OCI-M2 (cell line): ENCODE data around the gene BCL7A.
"Not testable (repeated sequence)": the region's sequence is repeated elsewhere in the genome, so short reads cannot be mapped to it uniquely, and the experiment has no call there.

ENCODE experiments used
- DNase-seq: peaks from one replicate; lab custom pipeline; 2025; ENCODE audit not compliant: unreplicated experiment; lab: John Stamatoyannopoulos, UW

Gene BCL7A

DNA sequence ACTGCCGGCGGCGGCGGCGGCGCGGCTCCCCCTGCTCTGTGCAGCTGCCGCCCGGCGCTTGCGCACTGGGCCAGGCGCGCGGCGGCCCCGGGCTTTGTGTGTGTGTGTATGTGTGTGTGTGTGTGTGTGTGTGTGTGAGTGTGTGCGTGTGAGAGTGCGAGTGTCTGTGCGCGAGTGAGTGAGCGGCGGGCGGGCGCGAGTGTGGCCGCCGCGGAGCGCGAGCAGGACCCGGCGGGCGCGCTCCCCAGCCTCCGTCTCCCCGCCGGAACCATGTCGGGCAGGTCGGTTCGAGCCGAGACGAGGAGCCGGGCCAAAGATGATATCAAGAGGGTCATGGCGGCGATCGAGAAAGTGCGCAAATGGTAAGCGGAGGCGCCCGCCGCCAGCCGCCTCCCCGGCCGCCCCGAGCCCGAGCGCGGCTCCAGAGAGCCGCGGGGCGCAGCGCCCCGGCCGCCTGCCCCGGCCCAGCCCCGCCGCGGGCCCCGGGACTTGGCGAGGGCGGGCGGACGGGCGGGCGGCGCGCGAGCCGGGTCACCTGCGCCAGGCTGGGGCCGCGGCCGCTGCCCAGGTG, at the start of gene BCL7A:
Gene BCL7A (plus strand): TSS at position 63 of the 571 bp plus-strand sequence. CDS start 208 bp downstream, at position 271.
- no peak for DNase-seq

DNA sequence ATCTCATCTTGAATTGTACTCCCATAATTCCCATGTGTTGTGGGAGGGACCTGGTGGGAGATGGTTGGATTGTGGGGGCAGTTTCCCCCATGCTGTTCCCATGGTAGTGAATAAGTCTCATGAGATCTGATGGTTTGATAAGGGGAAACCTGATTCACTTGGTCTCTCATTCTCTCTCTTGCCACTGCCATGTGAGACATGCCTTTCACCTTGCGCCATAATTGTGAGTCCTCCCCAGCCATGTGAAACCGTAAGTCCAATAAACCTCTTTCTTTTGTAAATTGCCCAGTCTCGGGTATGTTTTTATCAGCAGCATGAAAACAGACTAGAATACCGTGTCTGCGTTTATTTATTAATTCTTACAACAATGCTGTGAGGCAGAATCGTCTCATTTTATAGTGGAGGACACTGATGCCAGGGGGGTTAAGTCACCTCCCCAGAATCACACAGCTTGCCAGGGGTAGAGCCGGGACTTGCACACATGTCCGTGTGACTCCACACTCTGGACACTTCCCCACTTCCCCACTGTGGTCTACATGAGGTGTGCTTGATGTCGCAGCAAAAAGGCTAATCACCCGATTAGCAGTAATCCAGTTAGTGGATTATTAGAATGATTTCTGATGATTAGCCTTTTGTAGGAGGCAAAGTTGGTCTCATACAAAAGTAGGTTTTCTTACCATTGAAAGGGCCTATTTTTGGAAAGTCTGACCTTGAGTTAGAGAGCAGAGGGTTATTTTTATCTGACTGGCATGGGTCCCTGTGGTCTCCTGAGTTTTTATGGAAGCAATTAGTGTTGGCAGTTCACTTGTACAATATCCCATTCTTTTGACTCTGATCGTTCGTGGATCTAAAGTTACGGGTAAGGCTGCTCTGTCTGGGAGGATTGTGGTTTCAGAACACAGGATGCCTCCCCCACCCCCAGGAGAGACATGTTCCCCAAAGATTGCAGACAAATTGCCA, 47.4 kb upstream of the BCL7A start:
- DNase-seq = no peak

DNA sequence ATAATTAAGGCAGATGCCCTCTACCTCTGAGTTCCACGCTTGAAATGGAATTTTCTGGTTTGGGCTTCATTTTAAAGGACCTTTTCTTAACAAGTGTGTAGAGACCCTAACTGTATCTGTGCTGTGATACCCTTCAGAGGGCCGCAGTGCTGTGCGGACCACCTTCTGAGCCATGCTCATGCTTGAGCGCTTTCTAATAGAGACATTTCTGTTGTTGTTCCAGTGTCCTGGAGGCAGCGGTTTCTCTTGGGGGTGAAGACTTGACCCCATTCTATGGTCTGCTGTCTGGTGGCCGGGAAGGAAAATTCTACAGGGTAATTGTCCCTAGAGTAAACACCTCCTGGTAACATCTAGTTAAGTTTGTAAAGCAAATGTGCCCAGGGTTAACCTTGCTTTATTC, 46.7 kb upstream of the BCL7A start:
- DNase-seq = no peak

DNA sequence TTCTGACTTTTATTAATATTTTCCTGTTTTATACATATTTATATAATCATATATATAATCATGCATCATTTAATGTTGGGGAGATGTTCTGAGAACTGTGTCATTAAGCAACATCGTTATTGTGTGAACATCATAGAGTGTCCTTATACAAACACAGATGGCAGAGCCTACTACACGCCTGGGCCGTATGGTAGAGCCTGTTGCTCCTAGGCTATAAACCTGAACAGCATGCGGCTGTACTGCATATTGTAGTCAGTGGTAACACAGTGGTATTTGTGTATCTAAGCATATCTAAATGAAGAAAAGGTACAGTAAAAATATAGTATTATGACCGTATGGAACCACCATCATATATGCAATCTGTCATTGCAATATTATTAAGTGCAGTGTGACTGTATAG, 44.7 kb upstream of the BCL7A start:
- DNase-seq = no peak

DNA sequence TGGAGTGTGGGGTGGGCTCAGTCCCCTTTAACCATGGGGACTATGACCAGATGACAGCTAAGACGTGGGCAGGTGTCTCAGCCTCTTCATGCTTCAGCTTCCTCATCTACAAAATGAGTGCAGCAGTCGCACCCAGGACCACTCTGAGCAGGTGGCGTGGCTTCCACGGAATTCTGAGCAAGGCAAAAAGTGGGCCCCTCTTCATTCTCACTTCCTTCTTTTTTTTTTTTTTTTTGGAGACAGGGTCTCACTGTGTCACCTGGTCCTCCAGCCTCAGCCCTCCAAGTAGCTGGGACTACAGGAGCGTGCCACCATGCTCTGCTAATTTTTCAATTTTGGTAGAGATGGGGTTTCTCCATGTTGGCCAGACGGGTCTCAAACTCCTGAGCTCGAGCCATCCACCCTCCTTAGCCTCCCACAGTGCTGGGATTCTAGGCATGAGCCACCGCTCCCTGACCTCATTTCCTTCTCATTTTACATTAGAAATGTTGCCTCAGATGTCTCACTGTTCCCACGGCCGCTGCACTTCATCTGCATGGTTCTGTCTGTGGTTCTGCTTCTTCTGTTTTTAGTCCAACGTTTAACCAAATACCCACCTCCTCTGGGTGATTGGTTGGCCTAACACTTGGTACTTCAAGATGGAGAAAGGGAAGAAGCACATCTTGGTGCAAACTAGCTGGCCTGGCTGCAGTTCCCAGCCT, 41.3 kb upstream of the BCL7A start:
- no peak for DNase-seq

DNA sequence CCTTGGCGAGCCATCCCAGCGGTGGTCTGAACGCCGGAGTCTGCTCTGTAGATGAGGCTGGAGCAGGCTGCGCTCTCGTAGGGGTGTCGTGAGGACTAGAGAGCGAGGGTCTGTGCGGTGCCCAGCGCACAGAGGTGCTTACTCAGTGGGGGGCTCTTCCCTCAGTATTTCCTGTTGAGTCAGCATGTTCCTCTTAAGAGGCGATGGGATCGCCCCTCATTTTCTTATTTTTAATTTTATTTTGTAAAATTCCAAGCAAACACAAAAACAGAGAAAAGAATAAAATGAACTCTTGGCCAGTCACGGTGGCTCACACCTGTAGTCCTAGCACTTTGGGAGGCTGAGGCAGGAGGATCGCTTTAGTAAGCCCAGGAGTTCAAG, 40.8 kb upstream of the BCL7A start:
- DNase-seq = no peak

DNA sequence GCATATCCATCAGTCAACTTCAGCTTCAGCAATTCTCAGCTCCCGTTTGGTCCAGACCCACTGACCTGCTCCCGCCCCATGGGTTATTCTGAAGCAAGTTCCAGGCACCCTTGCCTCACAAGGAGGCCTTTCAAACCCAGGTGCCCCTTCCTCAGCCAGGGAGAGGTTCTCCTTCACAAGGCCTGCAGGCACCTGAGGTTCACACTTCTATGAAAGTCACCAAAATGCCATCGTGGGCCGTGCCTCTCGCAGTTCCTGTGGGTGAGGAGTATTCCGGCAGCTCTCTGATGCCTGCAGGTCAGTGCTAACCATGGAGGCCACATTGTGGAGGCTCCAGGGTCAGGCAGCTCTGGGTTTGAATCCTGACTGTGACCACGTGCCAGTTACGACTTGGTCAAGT, 40.2 kb upstream of the BCL7A start:
- no peak for DNase-seq

DNA sequence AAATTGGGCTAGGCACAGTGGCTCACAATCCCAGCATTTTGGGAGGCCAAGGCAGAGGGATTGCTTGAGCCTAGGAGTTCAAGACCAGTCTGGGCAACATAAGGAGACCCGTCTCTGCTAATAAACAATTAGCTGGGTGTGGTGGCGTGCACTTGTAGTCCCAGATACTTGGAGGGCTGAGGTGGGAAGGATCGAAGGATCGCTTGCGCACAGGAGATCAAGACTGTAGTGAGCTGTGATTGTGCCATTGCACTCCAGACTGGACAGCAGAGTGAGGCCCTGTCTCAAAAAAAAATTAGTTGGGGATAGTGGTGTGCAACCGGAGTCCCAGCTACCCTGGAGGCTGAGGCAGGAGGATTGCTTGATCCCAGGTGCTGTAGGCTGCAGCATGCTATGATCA, 38.7 kb upstream of the BCL7A start:
- no peak for DNase-seq

DNA sequence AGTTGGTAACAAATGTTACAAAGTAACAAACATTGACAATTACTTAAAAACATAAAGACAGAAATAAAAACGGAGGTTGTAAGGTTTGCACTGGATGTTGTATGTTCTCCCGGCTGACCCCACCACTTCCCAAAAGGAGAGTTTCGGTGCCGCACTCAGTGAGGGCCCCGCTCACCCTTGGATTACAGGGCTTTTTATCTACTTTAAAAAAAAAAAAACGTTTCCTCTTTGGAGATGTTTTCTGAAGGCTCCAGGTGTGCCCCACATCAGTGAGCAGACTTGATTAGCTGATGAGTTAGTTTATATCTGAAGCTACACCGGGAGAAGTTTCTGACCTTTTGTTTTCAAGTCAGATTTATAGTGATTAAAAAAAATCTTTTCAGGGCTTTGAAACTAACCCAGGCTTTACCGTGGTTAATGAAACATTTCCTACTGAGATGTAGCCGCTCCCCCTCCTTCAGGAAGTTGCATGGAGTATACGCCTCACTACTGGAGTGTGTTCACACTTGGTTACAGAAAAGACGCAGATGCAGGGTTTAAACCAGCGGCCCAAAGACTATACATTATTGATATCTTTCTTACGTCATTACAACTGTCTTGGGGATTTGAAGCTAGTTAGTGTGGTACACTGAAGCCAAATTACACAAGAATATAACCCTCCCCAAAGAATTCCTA, 38.0 kb upstream of the BCL7A start:
- no peak for DNase-seq

DNA sequence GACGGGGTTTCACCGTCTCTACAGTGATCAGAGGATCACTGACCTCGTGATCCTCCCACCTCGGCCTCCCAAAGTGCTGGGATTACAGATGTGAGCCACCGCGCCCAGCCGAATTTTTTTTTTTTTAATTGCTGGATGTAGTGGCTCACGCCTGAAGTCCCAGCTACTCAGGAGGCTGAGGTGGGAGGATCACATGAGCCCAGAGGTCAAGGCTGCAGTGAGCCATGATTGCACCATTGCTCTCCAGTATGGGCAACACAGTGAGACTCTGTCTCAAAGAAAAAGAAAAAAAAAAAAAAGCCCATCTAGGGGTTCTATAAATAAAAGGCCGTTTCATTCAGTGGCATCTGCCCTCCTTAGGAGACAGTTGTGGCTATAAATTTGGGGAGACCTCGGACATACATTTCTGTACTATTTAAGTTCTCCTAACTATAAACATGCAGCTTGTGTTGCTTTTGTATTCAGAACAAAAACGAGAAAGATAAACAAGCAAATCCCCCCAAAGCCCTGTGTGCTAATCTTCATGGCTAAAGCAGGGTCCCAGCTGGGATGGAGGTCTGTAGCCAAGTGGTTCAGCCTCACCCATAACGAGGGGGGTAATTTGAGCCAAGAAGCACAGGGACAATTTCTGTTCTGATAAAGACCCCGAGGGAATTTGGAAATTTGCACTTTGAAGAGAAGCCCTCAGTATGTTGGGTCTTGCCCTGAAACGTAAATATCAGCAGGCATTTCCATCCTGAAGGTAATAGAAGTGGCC, 35.0 kb upstream of the BCL7A start:
- no peak for DNase-seq

DNA sequence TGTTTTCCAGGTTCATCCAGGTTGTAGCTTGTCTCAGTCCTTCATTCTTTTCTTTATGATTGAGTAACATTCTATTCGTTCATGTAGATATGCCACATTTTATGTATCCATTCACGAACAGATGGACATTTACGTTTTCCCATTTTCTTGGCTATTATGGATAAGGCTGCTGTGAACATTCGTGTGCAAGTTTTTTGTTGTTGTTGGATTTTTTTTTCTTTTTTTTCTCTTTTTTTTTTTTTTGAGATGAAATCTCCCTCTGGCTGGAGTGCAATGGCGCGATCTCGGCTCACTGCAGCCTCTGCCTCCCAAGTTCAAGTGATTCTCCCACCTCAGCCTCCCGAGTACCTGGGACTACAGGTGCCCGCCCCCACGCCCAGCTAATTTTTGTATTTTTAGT, 33.2 kb upstream of the BCL7A start:
- not testable (repeated sequence) for DNase-seq

DNA sequence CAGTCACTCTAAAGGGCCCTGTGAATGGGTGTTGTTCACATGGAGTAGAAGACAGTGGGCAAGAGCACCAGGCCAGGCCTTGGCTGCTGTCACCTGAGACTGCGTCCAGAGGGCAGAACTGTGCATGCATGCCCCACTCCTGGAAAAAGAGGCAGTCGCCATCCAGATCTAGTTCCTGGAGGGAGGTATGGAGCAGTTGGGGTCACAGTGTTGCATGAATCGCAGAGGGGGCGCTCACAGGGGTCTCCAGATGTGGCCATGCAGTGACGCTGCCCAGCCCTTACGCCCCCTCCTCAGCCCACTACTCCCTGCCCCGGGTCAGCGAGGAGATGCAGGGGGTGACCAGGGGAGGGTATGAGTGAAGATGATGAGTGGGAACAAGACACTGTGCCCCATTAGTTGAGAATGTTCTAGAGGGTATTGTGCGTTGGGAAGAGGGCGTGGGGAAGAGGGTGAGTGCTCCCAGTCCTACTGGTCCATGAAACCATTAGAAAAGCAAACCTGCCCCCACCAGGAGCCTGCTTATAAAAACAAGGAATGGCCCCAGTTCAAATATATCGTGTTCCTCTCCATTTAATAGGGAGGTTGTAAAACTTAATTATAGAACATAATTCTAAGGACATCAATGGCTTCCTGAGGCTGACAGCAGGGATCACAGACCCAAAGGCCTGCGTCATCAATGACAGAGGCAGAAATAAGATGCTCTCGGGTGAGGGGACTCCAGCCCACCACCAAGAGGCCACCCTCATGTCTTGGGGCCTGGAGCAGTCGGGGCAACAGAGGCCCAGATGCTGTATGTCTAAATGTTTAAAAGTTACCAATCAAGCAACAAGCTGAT, 32.2 kb upstream of the BCL7A start:
- DNase-seq = no peak

DNA sequence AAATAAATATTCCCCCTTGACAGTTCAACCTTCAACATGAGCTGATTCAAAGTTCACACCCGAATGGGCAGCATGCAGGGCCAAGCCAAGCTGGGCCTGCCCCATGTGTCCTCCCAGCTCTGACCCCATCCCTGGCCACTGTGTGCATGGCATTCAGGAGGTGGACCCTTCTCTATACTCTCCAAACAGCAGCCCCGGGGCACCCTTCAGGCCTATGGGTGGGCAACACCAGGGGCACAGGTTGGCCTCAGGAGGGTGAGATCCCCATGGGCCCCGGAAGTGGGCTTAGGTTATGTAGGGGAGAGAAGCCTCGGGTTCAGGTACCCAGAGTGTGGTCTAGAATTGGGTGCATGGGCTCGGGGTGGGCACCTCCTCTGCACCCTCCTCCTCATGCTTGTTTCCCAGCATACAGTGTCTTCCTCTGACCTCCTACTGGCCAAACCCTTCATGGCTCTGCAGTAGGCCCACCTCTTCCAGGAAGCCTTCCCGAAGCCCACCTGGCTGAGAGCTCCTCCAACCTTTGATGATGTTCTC, 31.5 kb upstream of the BCL7A start:
- no peak for DNase-seq

DNA sequence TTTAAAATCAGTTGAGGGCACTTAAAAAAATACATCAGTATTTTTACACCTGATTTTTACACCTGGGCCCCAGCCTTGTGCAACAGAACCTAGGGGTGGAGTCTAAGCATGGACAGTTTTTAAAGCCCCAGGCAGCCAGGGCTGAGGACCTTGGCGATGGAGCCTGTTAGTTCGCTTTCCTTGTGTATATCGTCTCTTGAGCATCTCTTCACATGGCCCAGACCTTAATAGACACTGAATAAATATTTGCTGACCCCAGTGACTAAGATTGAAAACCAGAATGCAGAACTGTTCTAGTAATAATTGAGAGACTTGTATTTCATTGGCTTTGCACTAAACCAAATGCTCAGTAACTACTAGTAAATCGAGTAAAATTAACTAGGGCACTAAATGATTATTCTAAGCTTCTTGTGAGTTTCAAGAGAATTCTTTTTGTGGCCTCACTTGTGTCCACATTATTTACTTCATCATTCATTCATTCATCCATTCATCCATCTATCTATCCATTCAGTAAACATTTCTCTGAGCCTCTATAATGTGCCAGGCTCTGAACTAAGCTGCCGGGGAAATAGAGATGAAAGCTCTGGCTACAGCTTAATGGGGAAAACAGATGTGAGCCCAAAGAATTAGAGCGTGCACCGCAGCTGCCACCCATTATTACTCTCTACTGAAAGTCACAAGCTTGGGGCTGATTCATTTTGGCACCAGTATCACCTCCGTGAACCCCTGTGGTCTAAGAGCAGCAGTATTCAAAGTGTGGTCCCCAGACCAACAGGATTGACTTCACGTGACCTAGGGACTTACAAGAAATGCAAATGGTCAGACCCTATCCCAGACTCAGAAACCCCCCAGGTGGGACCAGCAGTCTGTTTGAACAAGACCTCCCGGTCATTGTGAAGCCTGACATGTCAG, 30.7 kb upstream of the BCL7A start:
- DNase-seq = no peak

DNA sequence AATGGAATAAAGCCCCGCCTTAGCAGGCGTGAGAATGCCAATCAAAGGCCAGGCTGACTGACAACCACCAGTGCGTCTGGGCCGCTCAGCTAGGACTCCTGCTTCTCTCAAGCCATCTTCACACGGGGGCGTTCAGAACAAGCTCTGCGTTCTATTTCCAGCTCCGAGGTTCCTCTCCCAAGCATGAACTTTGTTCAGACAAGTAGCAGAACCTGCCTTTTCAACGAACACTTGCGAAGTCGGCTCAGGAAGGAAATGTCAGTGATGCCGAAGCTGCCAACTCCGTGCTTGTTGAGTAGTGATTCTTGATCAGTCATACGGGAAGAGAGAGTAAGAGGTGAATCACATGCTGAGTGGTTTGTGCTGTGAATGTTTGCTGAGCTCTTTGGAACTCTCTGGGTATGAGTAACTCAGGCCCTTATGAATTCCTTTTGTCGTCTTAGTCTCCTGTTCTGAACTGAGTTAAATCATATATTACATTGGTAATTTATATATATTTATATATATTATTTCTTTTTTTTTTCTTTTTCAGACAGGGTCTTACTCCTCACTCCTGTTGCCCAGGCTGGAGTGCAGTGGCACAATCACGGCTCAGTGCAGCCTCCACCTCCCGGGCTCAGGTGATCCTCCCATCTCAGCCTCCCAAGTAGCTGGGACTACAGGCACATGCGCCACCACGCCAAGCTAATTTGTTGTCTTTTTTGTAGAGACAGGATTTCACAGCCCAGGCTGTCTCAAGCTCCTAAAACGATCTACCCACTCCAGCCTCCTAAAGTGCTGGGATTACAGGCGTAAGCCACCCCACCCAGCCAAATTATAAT, 29.4 kb upstream of the BCL7A start:
- no peak for DNase-seq

DNA sequence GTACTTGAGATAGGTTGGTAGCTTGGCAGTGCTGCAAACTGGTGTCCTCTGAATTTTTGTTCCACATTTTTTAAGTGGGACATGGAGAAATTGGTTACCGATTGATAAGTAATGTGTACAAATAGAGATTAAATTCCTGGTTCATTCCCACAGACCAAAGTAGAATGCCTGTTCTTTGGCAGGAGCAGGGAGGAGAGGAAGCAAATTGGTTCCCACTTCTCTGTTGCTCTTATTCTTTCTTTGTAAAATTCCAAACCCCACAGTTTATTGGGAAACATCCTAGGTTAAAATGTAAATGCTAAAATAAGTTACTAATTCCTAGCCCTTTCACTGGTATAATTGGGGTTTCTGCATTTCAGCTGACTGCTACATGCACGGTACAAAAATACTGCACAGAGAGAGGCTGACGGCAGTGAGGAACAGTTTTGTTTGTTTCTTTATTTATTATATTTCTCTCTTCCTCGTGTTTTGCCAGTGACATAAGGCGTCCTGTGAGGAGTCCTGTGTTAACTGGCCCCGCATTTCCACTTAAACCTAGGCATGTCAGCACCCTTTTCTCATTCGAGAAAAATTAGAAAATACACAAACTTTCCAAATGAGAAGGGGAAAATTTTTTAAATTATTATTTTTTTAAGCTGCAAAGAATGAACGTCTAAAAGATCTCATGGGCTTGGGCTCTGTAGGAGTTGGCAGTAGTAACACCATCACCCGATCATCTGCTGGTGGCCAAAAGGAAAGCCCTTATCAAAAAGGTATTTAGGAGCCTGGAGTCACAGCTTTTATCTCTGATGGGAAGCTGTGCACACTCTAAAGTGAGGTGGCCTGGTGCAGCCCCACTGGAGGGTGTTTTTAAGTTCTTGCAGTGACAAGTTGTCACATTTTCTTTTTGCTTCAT, 25.4 kb upstream of the BCL7A start:
- no peak for DNase-seq
